Nucleus accumbens (tissue), 56 donors: Measurements from ENCODE around the gene CCR9.

ENCODE experiments used
- DNase-seq, 56 donors: peaks; one replicate each; lab custom pipeline; 2025; lab: John Stamatoyannopoulos, UW

CCR9 gene

GRCh38 chr3:45950131-45950530 lies 63.8 kb downstream of the CCR9 start:
- DNase-seq = no peak

DNA sequence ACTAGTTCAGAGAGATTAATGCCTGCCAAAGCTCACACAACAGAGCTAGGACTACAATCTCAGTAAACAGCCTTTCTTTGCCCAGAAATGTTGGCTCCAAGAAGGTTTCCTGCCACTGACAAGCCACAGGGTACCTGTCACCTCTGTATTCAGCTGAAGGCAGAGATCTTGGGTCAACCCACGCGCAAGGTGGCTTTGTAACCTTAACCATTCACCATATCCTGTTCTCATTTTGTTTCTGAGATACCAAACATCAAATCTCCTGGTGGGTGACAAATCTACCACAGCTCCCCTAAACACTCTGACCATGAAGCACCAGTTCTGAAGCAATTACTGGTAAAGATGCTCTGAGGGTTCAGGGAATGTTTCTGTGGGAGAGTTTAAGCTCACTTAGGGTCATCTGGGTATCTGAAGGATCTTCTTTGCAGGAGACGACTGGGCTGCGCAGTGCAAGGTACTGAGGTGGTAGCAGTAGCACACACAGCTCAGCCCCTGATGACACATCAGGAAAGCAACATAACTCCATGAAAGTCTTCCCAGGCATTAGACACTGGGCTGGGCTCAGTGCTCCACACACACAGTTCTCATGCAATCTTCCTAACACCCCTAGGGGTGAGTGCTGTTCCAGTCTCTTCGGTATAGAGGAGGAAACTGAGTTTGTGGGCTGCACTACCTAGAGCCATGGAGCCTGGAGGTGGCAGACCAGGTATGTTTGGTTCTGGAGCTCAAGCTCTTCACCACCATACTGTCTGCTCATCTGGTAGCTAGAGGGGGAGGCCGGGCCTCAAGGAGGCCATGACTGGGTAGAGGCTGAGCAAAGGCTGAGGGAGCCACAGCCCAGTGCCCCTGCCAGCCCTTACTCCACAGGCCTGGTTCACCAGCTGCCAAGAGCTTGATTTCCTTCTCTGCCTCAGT lies 64.6 kb downstream of the CCR9 start:
- DNase-seq = no peak

GRCh38 chr3:45951946-45952345 lies 65.6 kb downstream of the CCR9 start:
- no peak for DNase-seq

DNA sequence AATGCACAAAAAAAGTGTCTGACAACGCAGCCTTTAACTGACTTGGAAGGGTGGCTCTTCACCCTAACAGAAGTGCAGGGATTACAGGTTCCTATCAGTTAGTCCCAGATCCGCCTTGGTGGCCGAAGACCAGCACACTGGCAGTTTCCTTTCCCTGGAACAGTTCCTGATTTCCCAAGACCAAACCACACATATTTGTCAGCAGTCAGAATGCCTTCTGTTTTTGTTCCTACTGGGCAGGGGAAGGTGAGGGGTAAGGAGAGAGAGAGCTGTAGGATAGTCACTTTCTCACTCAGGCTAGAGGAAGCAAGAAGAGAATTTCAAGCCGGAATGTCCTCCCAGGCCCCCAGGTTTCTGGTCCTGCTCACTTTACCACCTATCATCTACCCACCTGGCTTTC lies 66.1 kb downstream of the CCR9 start:
- no peak for DNase-seq
